H1 (cell line): ENCODE measurements around the gene KCNA5. TPM values are rescaled to one million over a fixed set of nuclear protein-coding genes. Genes with fewer than 3 reads are reported as not detected.
A peak's percentile ranks its signal among the peaks of the same experiment; 100 is the strongest.

ENCODE experiments used
- CTCF ChIA-PET: fragments of 300-600 bp; sonication (Branson Sonifier 250); formaldehyde crosslinking; loops from one replicate; lab custom pipeline; 2021; ENCODE audit not compliant: partially characterized antibody; lab: Charles Lee
- POLR2A ChIA-PET: fragments of 300-600 bp; sonication (Branson Sonifier 250); formaldehyde crosslinking; loops from one replicate; lab custom pipeline; 2021; ENCODE audit warnings: inconsistent platforms; ENCODE audit not compliant: partially characterized antibody; lab: Charles Lee
- DNase-seq, 2 experiments: peaks; one replicate each; pipeline versions ENCODE4 v3.0.0 to v3.0.0-alpha.2; 2010 to 2022; ENCODE audit warnings: low spot score in 2 of 2, low read depth in 1 of 2, mixed read lengths in 1 of 2
- FAIRE-seq: peaks from 2 replicates; lab custom pipeline; 2011; peaks lifted over from hg19 to GRCh38; lab: Jason Lieb, UNC
- H2AFZ ChIP-seq: 2 replicates; pipeline ENCODE4 v1.8.1; 2012; ENCODE audit warnings: low read length, inconsistent platforms
- H2AK5ac ChIP-seq: 2 replicates; pipeline ENCODE4 v1.6.1; 2013; ENCODE audit warnings: low read depth, low read length
- H2BK120ac ChIP-seq: replicated peaks from 2 replicates; pipeline ENCODE3; 2013; ENCODE audit warnings: low read depth, low read length, inconsistent platforms
- H2BK12ac ChIP-seq: 2 replicates; pipeline ENCODE4 v1.6.1; 2013; ENCODE audit warnings: low read depth, low read length
- H2BK15ac ChIP-seq: 2 replicates; pipeline ENCODE4 v1.6.1; 2013; ENCODE audit warnings: low read length
- H2BK20ac ChIP-seq: 2 replicates; pipeline ENCODE4 v1.6.1; 2013; ENCODE audit warnings: low read length
- H2BK5ac ChIP-seq: 2 replicates; pipeline ENCODE4 v1.6.1; 2013; ENCODE audit warnings: low read depth, low read length
- H3K14ac ChIP-seq: 2 replicates; pipeline ENCODE4 v1.6.1; 2013; ENCODE audit warnings: inconsistent platforms; ENCODE audit not compliant: insufficient read length
- H3K18ac ChIP-seq: 2 replicates; pipeline ENCODE4 v1.6.1; 2013; ENCODE audit warnings: low read length; ENCODE audit errors: extremely low read depth
- H3K23ac ChIP-seq: 2 replicates; pipeline ENCODE4 v1.6.1; 2013; ENCODE audit warnings: inconsistent platforms; ENCODE audit not compliant: insufficient read length
- H3K23me2 ChIP-seq: 2 replicates; pipeline ENCODE4 v1.6.1; 2013; ENCODE audit warnings: low read depth, low read length
- H3K27ac ChIP-seq: 2 replicates; pipeline ENCODE4 v1.6.1; 2011; ENCODE audit warnings: low read depth, low read length, inconsistent platforms
- H3K27me3 ChIP-seq, 4 experiments: replicated peaks in 1 of 4; 1 replicate in 1 of 4; 2 replicates in 3 of 4; pipeline versions ENCODE4 v1.6.1 to v1.8.1; 2011 to 2013; ENCODE audit warnings: low read length in 3 of 4, mild to moderate bottlenecking in 3 of 4, inconsistent platforms in 2 of 4, mixed read lengths in 2 of 4, moderate library complexity in 1 of 4; ENCODE audit not compliant: control insufficient read depth in 3 of 4, insufficient read depth in 3 of 4; ENCODE audit errors: extremely low read depth in 1 of 4
- H3K36me3 ChIP-seq, 4 experiments: 2 replicates each; pipeline versions ENCODE4 v1.6.1 to v1.8.1; 2011 to 2013; ENCODE audit warnings: mild to moderate bottlenecking in 4 of 4, low read length in 3 of 4, moderate library complexity in 2 of 4, control low read depth in 1 of 4, inconsistent platforms in 1 of 4; ENCODE audit not compliant: insufficient read depth in 4 of 4, control insufficient read depth in 2 of 4
- H3K4ac ChIP-seq: replicated peaks from 2 replicates; pipeline ENCODE3; 2013; ENCODE audit warnings: low read length, low read depth, mixed read lengths, inconsistent platforms; ENCODE audit not compliant: insufficient read length
- H3K4me1 ChIP-seq, 4 experiments: replicated peaks in 1 of 4; 1 replicate in 1 of 4; 2 replicates in 3 of 4; pipeline versions ENCODE4 v1.6.1 to v1.8.1; 2011 to 2013; ENCODE audit warnings: low read length in 3 of 4, inconsistent platforms in 2 of 4, mixed read lengths in 1 of 4; ENCODE audit not compliant: insufficient read depth in 4 of 4, control insufficient read depth in 3 of 4
- H3K4me2 ChIP-seq, 2 experiments: 2 replicates each; pipeline versions ENCODE4 v1.6.1 to v1.8.1; 2011 to 2013; ENCODE audit warnings: low read depth in 2 of 2, low read length in 2 of 2, control low read depth in 1 of 2, inconsistent platforms in 1 of 2, mild to moderate bottlenecking in 1 of 2; ENCODE audit not compliant: insufficient read depth in 1 of 2
- H3K4me3 ChIP-seq, 4 experiments: fragments of 200-600, 300-600 bp in 1 of 4; sonication (generic), shearing (Covaris generic), sonication (Bioruptor Twin) in 1 of 4; 2 replicates each; pipeline versions ENCODE4 v1.5.1 to v1.8.1; 2011 to 2016; ENCODE audit warnings: low read length in 4 of 4, low read depth in 3 of 4, control low read depth in 2 of 4, inconsistent platforms in 2 of 4, mild to moderate bottlenecking in 2 of 4, mixed read lengths in 1 of 4, moderate library complexity in 1 of 4; ENCODE audit not compliant: insufficient read depth in 2 of 4; ENCODE audit errors: extremely low read depth in 1 of 4
- H3K56ac ChIP-seq: replicated peaks from 2 replicates; pipeline ENCODE3; 2013; ENCODE audit warnings: low read depth, mild to moderate bottlenecking, mixed read lengths, low read length, inconsistent platforms; ENCODE audit not compliant: insufficient read length
- H3K79me1 ChIP-seq: 2 replicates; pipeline ENCODE4 v1.6.1; 2013; ENCODE audit warnings: low read depth, low read length, control low read depth
- H3K79me2 ChIP-seq, 2 experiments: 2 replicates each; pipeline versions ENCODE4 v1.6.1 to v1.8.1; 2012 to 2013; ENCODE audit warnings: low read length in 2 of 2, mild to moderate bottlenecking in 2 of 2, inconsistent platforms in 1 of 2; ENCODE audit not compliant: insufficient read depth in 2 of 2, control insufficient read depth in 1 of 2
- H3K9ac ChIP-seq, 4 experiments: replicated peaks in 1 of 4; 1 replicate in 1 of 4; 2 replicates in 3 of 4; pipeline versions ENCODE4 v1.6.1 to v1.8.1; 2011 to 2013; ENCODE audit warnings: low read depth in 3 of 4, low read length in 3 of 4, control low read depth in 2 of 4, mild to moderate bottlenecking in 2 of 4, moderate library complexity in 2 of 4, inconsistent platforms in 1 of 4; ENCODE audit errors: extremely low read depth in 1 of 4
- H3K9me3 ChIP-seq, 2 experiments: 2 replicates each; pipeline versions ENCODE4 v1.6.1 to v1.8.1; 2012 to 2013; ENCODE audit warnings: mild to moderate bottlenecking in 2 of 2, moderate library complexity in 2 of 2, control low read depth in 1 of 2, inconsistent platforms in 1 of 2, low read depth in 1 of 2, low read length in 1 of 2, mixed read lengths in 1 of 2; ENCODE audit not compliant: insufficient read depth in 2 of 2
- H4K20me1 ChIP-seq, 2 experiments: replicated peaks in 1 of 2; 2 replicates each; pipeline versions ENCODE3 to v1.8.1; 2011 to 2013; ENCODE audit warnings: inconsistent platforms in 2 of 2, low read length in 2 of 2, mild to moderate bottlenecking in 1 of 2; ENCODE audit not compliant: insufficient read depth in 2 of 2, control insufficient read depth in 1 of 2
- H4K5ac ChIP-seq: 2 replicates; pipeline ENCODE4 v1.6.1; 2013; ENCODE audit warnings: low read length, low read depth, mixed read lengths, inconsistent platforms; ENCODE audit not compliant: insufficient read length
- H4K8ac ChIP-seq: 2 replicates; pipeline ENCODE4 v1.8.0; 2013; ENCODE audit warnings: mild to moderate bottlenecking, moderate library complexity, low read length, inconsistent platforms; ENCODE audit not compliant: insufficient read depth; ENCODE audit errors: extremely low read depth
- H4K91ac ChIP-seq: replicated peaks from 2 replicates; pipeline ENCODE3; 2013; ENCODE audit warnings: low read length, mixed read lengths, inconsistent platforms; ENCODE audit not compliant: insufficient read length
- E2F6 ChIP-seq: IDR thresholded peaks from 2 replicates; pipeline ENCODE4 v1.6.1; 2012; ENCODE audit warnings: inconsistent platforms
- EZH2 ChIP-seq: fragments of 200-600 bp; sonication (generic); IDR thresholded peaks from 2 replicates; pipeline ENCODE4 v1.7.1; 2012; ENCODE audit warnings: low read depth, mild to moderate bottlenecking, moderate library complexity, low read length, inconsistent platforms; ENCODE audit not compliant: severe bottlenecking
- KDM4A ChIP-seq: IDR thresholded peaks from one replicate; pipeline ENCODE4 v1.7.1; 2012; ENCODE audit warnings: low read depth, mild to moderate bottlenecking, moderate library complexity, low read length, inconsistent platforms; ENCODE audit not compliant: severe bottlenecking
- SIN3A ChIP-seq, 2 experiments: IDR thresholded peaks in 1 of 2; conservative IDR thresholded peaks in 1 of 2; 2 replicates each; pipeline ENCODE4 v1.6.1; 2011 to 2012; ENCODE audit warnings: low read length in 2 of 2, improper control_type of control experiment in 1 of 2, low read depth in 1 of 2, mild to moderate bottlenecking in 1 of 2
- YY1 ChIP-seq: IDR thresholded peaks from 2 replicates; pipeline ENCODE4 v1.6.1; 2011; ENCODE audit warnings: low read depth, mild to moderate bottlenecking, low read length
- WGBS, 2 experiments: shearing (Covaris generic) in 1 of 2; methylation state at CpG; one replicate each; pipeline versions ENCODE4 v1.1.6 to v1.1.7; 2013 to 2015; ENCODE audit warnings: low lambda C conversion rate in 2 of 2, mixed read lengths in 2 of 2, inconsistent platforms in 1 of 2, low coverage in 1 of 2, missing lambda C conversion rate in 1 of 2; ENCODE audit not compliant: insufficient replicate concordance in 2 of 2, insufficient coverage in 1 of 2, insufficient read length in 1 of 2; ENCODE audit errors: extremely low coverage in 1 of 2, missing lambda C conversion rate in 1 of 2; 5-methylcytosine and 5-hydroxymethylcytosine counted together
- long read RNA-seq, 2 experiments: library from RNA in 1 of 2; library from capped mRNA in 1 of 2; stranded (forward); transcript quantifications; one replicate each; pipeline ENCODE4 v2.0.0, GENCODE V29; 2021; ENCODE audit warnings: inconsistent platforms in 1 of 2
- polyA minus RNA-seq, 3 experiments: library from RNA; depleted of rRNA, polyadenylated mRNA; stranded (reverse); fragments of >200 nt; gene quantifications; 1 replicate in 2 of 3; 2 replicates in 1 of 3; pipeline ENCODE4 v1.2.3, GENCODE V29; 2011
- polyA plus RNA-seq, 7 experiments: library from polyadenylated mRNA; depleted of rRNA in 3 of 7; stranded (reverse) in 5 of 7; unstranded in 2 of 7; fragments of >200 nt in 5 of 7; fragments of 200-250 nt in 2 of 7; gene quantifications; 1 replicate in 5 of 7; 2 replicates in 1 of 7; 4 replicates in 1 of 7; pipeline versions ENCODE4 v1.2.1 to v1.2.3, GENCODE V29; 2011 to 2013; ENCODE audit warnings: missing spikeins in 2 of 7, mixed read lengths in 2 of 7
- total RNA-seq: library from RNA; stranded (reverse); fragmentation: NEBNext Ultra II Directional; extraction: Animal tissue kit (Norgen Biotek cat#: 25700); gene quantifications from 2 replicates; pipeline ENCODE4 v1.2.1, GENCODE V29; 2021
- TF ChIP-seq, protein P1 (sequence below): IDR thresholded peaks from 2 replicates; pipeline ENCODE4 v1.6.1; 2012; ENCODE audit warnings: inconsistent platforms

Gene KCNA5
- 0.11 and 0.20 TPM in 2 replicates for total RNA-seq
- polyA plus RNA-seq (2011; rRNA removed) = 0.29 and 0.31 TPM in 2 replicates
- polyA plus RNA-seq (2011; cell fraction: cytosol; rRNA removed) = 0.32 TPM
- polyA plus RNA-seq (2011; cell fraction: nucleus; rRNA removed) = 0.40 TPM
- polyA plus RNA-seq (2012, experiment 1 of 2) = 0.13 to 0.21 TPM (median 0.17 TPM) in 3 of 4 replicates, not detected in the other
- 0.13 TPM for polyA plus RNA-seq (2012, experiment 2 of 2)
- polyA plus RNA-seq (2013, experiment 1 of 2) = 0.08 TPM
- 0.09 TPM for polyA plus RNA-seq (2013, experiment 2 of 2)
- 0.29 and 0.38 TPM in 2 replicates for polyA minus RNA-seq (2011; rRNA and poly(A)+ RNA removed)
- polyA minus RNA-seq (2011; cell fraction: cytosol; rRNA and poly(A)+ RNA removed) = not detected
- 0.40 TPM for polyA minus RNA-seq (2011; cell fraction: nucleus; rRNA and poly(A)+ RNA removed)
- long read RNA-seq, experiment 1 = 0 reads
- long read RNA-seq, experiment 2 = 0 reads

- H2BK120ac ChIP-seq = no peak within 1 kb of the TSS
- no peak within 1 kb of the TSS for H3K27ac ChIP-seq
- 5% methylated on average over 40 of the region's 68 CpGs; no CpG with 5 or more reads in 1 of the 2 experiments for WGBS, 2 experiments
- DNase-seq (peak; percentile 13 to 77), FAIRE-seq (no peak)
- H2BK12ac ChIP-seq = 0 out of 2 replicates have a peak within 1 kb of the TSS, but pooled peaks have one; percentile 60
- H4K20me1 ChIP-seq = peaks cover 0 to 1% of the 10 kb centered on the region in 2 experiments
- peaks cover 9% of the 10 kb centered on the region; the same call in 1 of the 2 replicates for H3K23me2 ChIP-seq
- no peaks in the 10 kb centered on the region for H3K79me2 ChIP-seq
- peaks cover 0 to 6% of the 10 kb centered on the region in 2 experiments; a peak in 2 of 4 replicates for H3K9me3 ChIP-seq
- H3K79me1 ChIP-seq = no peaks in the 10 kb centered on the region
- no peak within 1 kb of the TSS for H3K14ac ChIP-seq
- no peak within 1 kb of the TSS; the same call in 1 of the 2 replicates for H2BK5ac ChIP-seq
- H4K5ac ChIP-seq = no peak within 1 kb of the TSS
- peak within 1 kb of the TSS in 1 of 4 experiments; percentile 30; a peak in 1 of 7 replicates for H3K9ac ChIP-seq
- H2AK5ac ChIP-seq = no peak within 1 kb of the TSS
- H3K36me3 ChIP-seq = no peaks in the 10 kb centered on the region
- peak within 1 kb of the TSS; percentile 48 to 65 (median 58) for H3K4me3 ChIP-seq
- no peak within 1 kb of the TSS for H3K56ac ChIP-seq
- H3K18ac ChIP-seq = no peak within 1 kb of the TSS
- H3K27me3 ChIP-seq = peaks cover 27 to 57% (median 45%) of the 10 kb centered on the region in 4 experiments
- no peak within 1 kb of the TSS for H3K23ac ChIP-seq
- H4K8ac ChIP-seq = peak within 1 kb of the TSS; percentile 71
- H2AFZ ChIP-seq = peak within 1 kb of the TSS; percentile 84; the same call in 1 of the 2 replicates
- peak within 1 kb of the TSS; percentile 76 to 80 for H3K4me2 ChIP-seq
- ChIA-PET CTCF (interaction anchor here (0.6 to 5.4 kb wide), 7 partner anchors 22 to 189 kb away, joined by 3 to 35 read pairs (median 4); no protein-coding TSS in a partner anchor), POLR2A (interaction anchor here (0.8 to 1.4 kb wide), 3 partner anchors 16 to 235 kb away, joined by 3 to 4 read pairs (median 3); a partner anchor contains a TSS)
- H4K91ac ChIP-seq = no peak within 1 kb of the TSS
- no peak within 1 kb of the TSS for H3K4ac ChIP-seq
- no peak within 1 kb of the TSS for H2BK20ac ChIP-seq
- no peak within 1 kb of the TSS for H2BK15ac ChIP-seq
- peaks cover 3 to 9% (median 4%) of the 10 kb centered on the region in 4 experiments for H3K4me1 ChIP-seq
- TF ChIP-seq YY1 = peak; percentile 20; the same call in 1 of the 2 replicates
- TF ChIP-seq, protein P1, sequence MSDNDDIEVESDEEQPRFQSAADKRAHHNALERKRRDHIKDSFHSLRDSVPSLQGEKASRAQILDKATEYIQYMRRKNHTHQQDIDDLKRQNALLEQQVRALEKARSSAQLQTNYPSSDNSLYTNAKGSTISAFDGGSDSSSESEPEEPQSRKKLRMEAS = no peak; the same call in 1 of the 2 replicates
- peak; percentile 93 for TF ChIP-seq KDM4A
- TF ChIP-seq E2F6 = peak; percentile 74
- peak in 1 of 2 experiments; percentile 20; a peak in 1 of 4 replicates for TF ChIP-seq SIN3A (conservative IDR thresholded peaks at IDR 0.05 in 1 of 2, IDR thresholded peaks at IDR 0.05 in 1 of 2; ENCODE audit: low read depth in 1 of 2, low read length in 2 of 2)
- peak; percentile 72 for TF ChIP-seq EZH2
Observed at GRCh38 chr12:5043589-5044419, at the start of gene KCNA5. TSS of gene KCNA5 (plus strand) at chr12:5043879. CDS start at chr12:5044148, 269 bp downstream.
